Small intestine (tissue), 7 donors: ENCODE data around the gene TMEM212. TPM values are rescaled to one million over a fixed set of nuclear protein-coding genes. Genes with fewer than 3 reads are reported as not detected.

Experiments used
- DNase-seq, 2 donors: peaks; one replicate each; pipeline versions ENCODE4 v3.0.0 to v3.0.0-alpha.2; 2013
- FAIRE-seq: peaks from 2 replicates; lab custom pipeline; 2012; peaks lifted over from hg19 to GRCh38; lab: Jason Lieb, UNC
- H3K27ac ChIP-seq, 3 donors: one replicate each; pipeline ENCODE4 v1.5.1; 2013; ENCODE audit warnings: low read length in 2 of 3, mild to moderate bottlenecking in 2 of 3, control low read depth in 1 of 3, inconsistent platforms in 1 of 3, low read depth in 1 of 3, moderate library complexity in 1 of 3
- H3K27me3 ChIP-seq, 3 donors: one replicate each; pipeline ENCODE4 v1.6.1; 2013; ENCODE audit warnings: low read length in 3 of 3, inconsistent platforms in 1 of 3; ENCODE audit not compliant: control insufficient read depth in 3 of 3, insufficient read depth in 3 of 3
- H3K36me3 ChIP-seq, 3 donors: one replicate each; pipeline ENCODE4 v1.6.1; 2013; ENCODE audit warnings: low read length in 3 of 3, inconsistent platforms in 1 of 3, low read depth in 1 of 3, mild to moderate bottlenecking in 1 of 3, moderate library complexity in 1 of 3; ENCODE audit not compliant: control insufficient read depth in 3 of 3, insufficient read depth in 2 of 3
- H3K4me1 ChIP-seq, 3 donors: one replicate each; pipeline ENCODE4 v1.6.1; 2013; ENCODE audit warnings: low read length in 2 of 3, inconsistent platforms in 1 of 3, low read depth in 1 of 3, mild to moderate bottlenecking in 1 of 3, moderate library complexity in 1 of 3; ENCODE audit not compliant: control insufficient read depth in 3 of 3, insufficient read depth in 2 of 3
- H3K4me3 ChIP-seq, 3 donors: one replicate each; pipeline ENCODE4 v1.5.1; 2013; ENCODE audit warnings: low read length in 3 of 3, control low read depth in 1 of 3, inconsistent platforms in 1 of 3, low read depth in 1 of 3, mild to moderate bottlenecking in 1 of 3, moderate library complexity in 1 of 3
- H3K9me3 ChIP-seq, 2 donors: one replicate each; pipeline ENCODE4 v1.6.1; 2013; ENCODE audit warnings: low read depth in 1 of 2, low read length in 1 of 2; ENCODE audit not compliant: control insufficient read depth in 2 of 2, insufficient read depth in 1 of 2
- WGBS, 3 donors: extraction: QIAGEN DNeasy Blood & Tissue Kit; methylation state at CpG; one replicate each; pipeline ENCODE4 v1.1.7; 2013; 5-methylcytosine and 5-hydroxymethylcytosine counted together
- polyA plus RNA-seq, 4 donors: library from polyadenylated mRNA; stranded (reverse) in 3 of 4; unstranded in 1 of 4; fragments of 200-250 nt in 3 of 4; fragments of 120-200 nt in 1 of 4; gene quantifications; one replicate each; pipeline versions ENCODE4 v1.2.1 to v1.2.3, GENCODE V29; 2013
- donor health status: healthy with polysubstance abuse.
- donor health status: control.
- donor health status: control.
- donor health status: Bipolar disorder and iron deficiency.
- donor health status: healthy.

TMEM212 gene
- polyA plus RNA-seq, 4 donors: not detected

- no peak for FAIRE-seq
- Histone ChIP-seq H3K4me1 (peaks cover 0 to 3% (median 0%) of the 10 kb centered on the region in 3 donors), H3K27me3 (peaks cover 0 to 2% (median 0%) of the 10 kb centered on the region in 3 donors), H3K9me3 (no peaks in the 10 kb centered on the region), H3K36me3 (no peaks in the 10 kb centered on the region), H3K4me3 (no peak overlapping the region), H3K27ac (no peak overlapping the region)
- WGBS, 3 donors: 82 to 91% (median 85%) methylated on average over 4 of the region's 4 CpGs
- no peak for DNase-seq
These were observed 25.9 kb upstream of the TMEM212 start for GRCh38 chr3:171817074-171817800.

- Histone ChIP-seq H3K4me1 (peaks cover 0 to 8% (median 0%) of the 10 kb centered on the region in 3 donors), H3K9me3 (no peaks in the 10 kb centered on the region), H3K4me3 (no peak overlapping the region), H3K27me3 (peaks cover 0 to 2% (median 0%) of the 10 kb centered on the region in 3 donors), H3K27ac (no peak overlapping the region), H3K36me3 (no peaks in the 10 kb centered on the region)
- FAIRE-seq (no peak), DNase-seq (no peak)
- 90 to 94% (median 92%) methylated on average over 3 of the region's 3 CpGs for WGBS, 3 donors
These were observed 22.1 kb upstream of the TMEM212 start for GRCh38 chr3:171821044-171821443.

- Histone ChIP-seq H3K27ac (no peak overlapping the region), H3K4me3 (no peak overlapping the region), H3K36me3 (no peaks in the 10 kb centered on the region), H3K27me3 (peaks cover 0 to 2% (median 0%) of the 10 kb centered on the region in 3 donors), H3K9me3 (no peaks in the 10 kb centered on the region), H3K4me1 (peaks cover 0 to 8% (median 0%) of the 10 kb centered on the region in 3 donors)
- FAIRE-seq (no peak), DNase-seq (no peak)
- WGBS, 3 donors: 38 to 56% (median 44%) methylated on average over 2 of the region's 2 CpGs
These were observed 21.3 kb upstream of the TMEM212 start for GRCh38 chr3:171821778-171822358.

GRCh38 chr3:171822431-171823106, 20.6 kb upstream of the TMEM212 start:
- Histone ChIP-seq H3K4me1 (peaks cover 0 to 8% (median 0%) of the 10 kb centered on the region in 3 donors), H3K27ac (no peak overlapping the region), H3K36me3 (no peaks in the 10 kb centered on the region), H3K27me3 (peaks cover 0 to 2% (median 0%) of the 10 kb centered on the region in 3 donors), H3K9me3 (no peaks in the 10 kb centered on the region), H3K4me3 (no peak overlapping the region)
- peak in 1 of 2 donors; percentile 51 for DNase-seq
- 59 to 86% (median 69%) methylated on average over 4 of the region's 4 CpGs for WGBS, 3 donors
- no peak for FAIRE-seq

DNA sequence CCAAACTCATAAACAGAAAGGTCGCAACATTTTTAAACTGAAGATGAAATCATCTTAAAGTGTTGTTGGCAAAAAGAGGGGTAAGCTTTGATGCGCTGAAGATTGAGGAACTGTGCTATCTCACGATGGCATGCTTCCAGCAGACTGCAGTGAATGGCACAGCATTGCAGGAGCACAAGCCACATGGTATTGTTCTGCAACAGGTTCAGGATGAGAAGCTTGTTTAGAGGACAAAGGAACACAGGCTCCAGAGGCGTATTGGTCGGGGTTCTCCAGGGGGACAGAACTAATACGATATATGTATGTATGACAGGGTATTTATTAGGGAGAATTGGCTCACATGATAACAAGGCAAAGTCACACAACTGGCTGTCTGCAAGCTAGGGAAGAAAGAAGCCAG, 19.0 kb upstream of the TMEM212 start:
- Histone ChIP-seq H3K4me1 (peaks cover 0 to 8% (median 3%) of the 10 kb centered on the region in 3 donors), H3K36me3 (no peaks in the 10 kb centered on the region), H3K27me3 (no peaks in the 10 kb centered on the region), H3K4me3 (no peak overlapping the region), H3K27ac (no peak overlapping the region), H3K9me3 (no peaks in the 10 kb centered on the region)
- WGBS, 3 donors: 56 to 71% (median 63%) methylated on average over 6 of the region's 6 CpGs
- no peak for FAIRE-seq
- DNase-seq: no peak

GRCh38 chr3:171824824-171825221, 18.3 kb upstream of the TMEM212 start:
- no peaks in the 10 kb centered on the region for H3K27me3 ChIP-seq
- H3K36me3 ChIP-seq: no peaks in the 10 kb centered on the region
- 73 to 82% (median 81%) methylated on average over 7 of the region's 7 CpGs for WGBS, 3 donors
- no peak for DNase-seq
- no peak overlapping the region for H3K4me3 ChIP-seq
- H3K27ac ChIP-seq: peak overlapping the region in 1 of 3 donors; percentile 27
- peaks cover 0 to 10% (median 5%) of the 10 kb centered on the region in 3 donors for H3K4me1 ChIP-seq
- H3K9me3 ChIP-seq: no peaks in the 10 kb centered on the region
- FAIRE-seq: no peak

DNA sequence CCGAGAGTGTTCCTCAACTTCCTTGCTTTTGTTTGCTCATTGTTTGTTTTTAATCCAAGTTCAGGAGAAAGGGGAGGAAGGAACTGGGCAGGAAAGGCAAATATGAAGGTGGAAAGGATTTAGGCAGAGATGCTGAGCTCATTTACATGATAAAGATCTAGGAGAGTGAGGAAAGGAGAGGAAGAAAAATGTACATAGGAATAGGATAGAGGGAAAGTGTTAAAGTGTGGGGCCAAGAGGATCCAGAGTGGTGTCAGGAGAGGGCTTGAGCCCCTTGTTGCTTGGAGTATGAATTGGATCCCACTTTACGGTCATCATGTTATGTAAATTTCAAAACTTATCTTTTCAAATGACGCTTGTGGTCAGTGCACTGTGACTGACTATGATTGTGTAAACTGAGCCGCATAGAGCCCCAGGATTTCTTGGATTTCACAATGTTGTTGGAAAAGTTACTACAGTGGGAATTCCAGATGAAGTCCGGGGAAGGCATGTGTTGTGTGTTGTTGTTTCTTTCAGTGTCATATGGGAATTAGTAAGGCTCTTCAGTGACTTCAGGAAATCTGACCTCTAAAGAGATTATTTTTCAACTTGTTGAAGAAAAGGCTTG, 17.8 kb upstream of the TMEM212 start:
- Histone ChIP-seq H3K4me1 (peaks cover 0 to 15% (median 5%) of the 10 kb centered on the region in 3 donors), H3K4me3 (no peak overlapping the region), H3K27me3 (no peaks in the 10 kb centered on the region), H3K27ac (peak overlapping the region in 1 of 3 donors; percentile 27), H3K9me3 (no peaks in the 10 kb centered on the region), H3K36me3 (no peaks in the 10 kb centered on the region)
- 70 to 85% (median 70%) methylated on average over 5 of the region's 5 CpGs for WGBS, 3 donors
- DNase-seq: no peak
- no peak for FAIRE-seq

DNA sequence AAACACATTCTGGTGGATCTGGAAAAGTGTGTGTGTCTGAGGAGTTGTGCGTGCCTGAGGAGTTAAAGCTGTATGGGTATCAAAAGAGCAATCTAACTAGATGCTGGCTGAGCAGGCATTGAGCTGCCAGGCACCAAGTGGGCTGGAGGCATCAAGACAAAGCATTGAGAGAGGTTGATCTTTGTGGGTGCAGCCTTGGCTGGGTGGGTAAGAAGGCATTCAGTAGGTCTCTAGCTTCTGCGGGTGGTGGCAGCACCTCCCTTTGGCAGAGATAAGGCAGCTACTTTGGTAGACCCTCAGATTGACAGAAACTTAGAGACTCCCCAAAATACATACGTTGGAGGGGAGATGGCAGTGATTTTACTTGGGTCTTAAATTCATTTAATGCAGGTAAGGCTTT, 15.8 kb upstream of the TMEM212 start:
- no peaks in the 10 kb centered on the region for H3K27me3 ChIP-seq
- 89 to 93% (median 90%) methylated on average over 3 of the region's 3 CpGs for WGBS, 3 donors

More for the DNA sequence above, 15.8 kb upstream of the TMEM212 start:
- DNase-seq: no peak
- FAIRE-seq: no peak
- Histone ChIP-seq H3K4me1 (peaks cover 0 to 10% (median 5%) of the 10 kb centered on the region in 3 donors), H3K9me3 (no peaks in the 10 kb centered on the region), H3K36me3 (no peaks in the 10 kb centered on the region), H3K4me3 (no peak overlapping the region), H3K27ac (no peak overlapping the region)
